IMR-90 (cell line): ENCODE measurements around the gene ENDOV. TPM values are rescaled to one million over a fixed set of nuclear protein-coding genes. Genes with fewer than 3 reads are reported as not detected.

ENCODE experiments used
- ATAC-seq: fragments of 200-7000 bp; cut with Tn5 transposase; 2 replicates; pipeline ENCODE4 v1.9.1; 2020; ENCODE audit warnings: low read depth, mild to moderate bottlenecking, moderate library complexity
- BruUV-seq: library from RNA; stranded (reverse); fragments of 400-500 nt; replicated peaks from 2 replicates; lab custom pipeline; 2021; lab: Mats Ljungman, UMichigan
- CTCF ChIA-PET: fragments of 300-600 bp; formaldehyde crosslinking; extraction: SDS; loops from one replicate; lab custom pipeline; 2021; ENCODE audit warnings: antibody characterized with exemption; lab: Yijun Ruan, JAX
- POLR2A ChIA-PET: fragments of 300-600 bp; sonication (Branson Sonifier 250); formaldehyde crosslinking; loops from one replicate; lab custom pipeline; 2022; ENCODE audit warnings: antibody characterized with exemption; ENCODE audit not compliant: unreplicated experiment; lab: Charles Lee
- DNase-seq: peaks from one replicate; pipeline ENCODE4 v3.0.0; 2013
- H2AFZ ChIP-seq: replicated peaks from 2 replicates; pipeline ENCODE3; 2013; ENCODE audit warnings: low read length, mild to moderate bottlenecking; ENCODE audit not compliant: poor library complexity
- H2AK5ac ChIP-seq: 2 replicates; pipeline ENCODE4 v1.6.1; 2013; ENCODE audit warnings: low read depth, low read length, inconsistent platforms
- H2AK9ac ChIP-seq: replicated peaks from 2 replicates; pipeline ENCODE3; 2013; ENCODE audit warnings: mild to moderate bottlenecking, low read depth, low read length, moderate library complexity; ENCODE audit not compliant: poor library complexity
- H2BK120ac ChIP-seq: 2 replicates; pipeline ENCODE4 v1.6.1; 2013; ENCODE audit warnings: low read depth, low read length, inconsistent platforms
- H2BK15ac ChIP-seq: 3 replicates; pipeline ENCODE4 v1.6.1; 2013; ENCODE audit warnings: low read depth, low read length, inconsistent platforms
- H2BK20ac ChIP-seq: 2 replicates; pipeline ENCODE4 v1.6.1; 2013; ENCODE audit warnings: low read depth, mild to moderate bottlenecking, inconsistent platforms, low read length, moderate library complexity
- H2BK5ac ChIP-seq: 2 replicates; pipeline ENCODE4 v1.6.1; 2013; ENCODE audit warnings: mild to moderate bottlenecking, low read depth, low read length, inconsistent platforms; ENCODE audit not compliant: poor library complexity, severe bottlenecking
- H3K14ac ChIP-seq: replicated peaks from 2 replicates; pipeline ENCODE4 v1.6.1; 2013; ENCODE audit warnings: low read depth, low read length, inconsistent platforms
- H3K18ac ChIP-seq: 2 replicates; pipeline ENCODE4 v1.6.1; 2013; ENCODE audit warnings: low read depth, low read length, control low read depth
- H3K23ac ChIP-seq: 2 replicates; pipeline ENCODE4 v1.6.1; 2013; ENCODE audit warnings: low read depth, low read length, inconsistent platforms
- H3K27ac ChIP-seq: 2 replicates; pipeline ENCODE4 v1.5.1; 2013; ENCODE audit warnings: mild to moderate bottlenecking, control low read depth, low read length; ENCODE audit not compliant: insufficient read depth
- H3K27me3 ChIP-seq: 2 replicates; pipeline ENCODE4 v1.6.1; 2013; ENCODE audit warnings: low read length; ENCODE audit not compliant: control insufficient read depth, insufficient read depth
- H3K36me3 ChIP-seq: 2 replicates; pipeline ENCODE4 v1.6.1; 2013; ENCODE audit warnings: low read length, mixed read lengths; ENCODE audit not compliant: control insufficient read depth, insufficient read depth
- H3K4ac ChIP-seq: 2 replicates; pipeline ENCODE4 v1.6.1; 2013; ENCODE audit warnings: low read depth, low read length, inconsistent platforms
- H3K4me1 ChIP-seq: 2 replicates; pipeline ENCODE4 v1.6.1; 2013; ENCODE audit warnings: low read length, mixed read lengths; ENCODE audit not compliant: control insufficient read depth, insufficient read depth
- H3K4me2 ChIP-seq: 2 replicates; pipeline ENCODE4 v1.6.1; 2013; ENCODE audit warnings: low read depth, mild to moderate bottlenecking, control low read depth, low read length, moderate library complexity
- H3K4me3 ChIP-seq: 2 replicates; pipeline ENCODE4 v1.5.1; 2013; ENCODE audit warnings: low read depth, mild to moderate bottlenecking, control low read depth, low read length, moderate library complexity; ENCODE audit not compliant: insufficient read depth
- H3K56ac ChIP-seq: 2 replicates; pipeline ENCODE4 v1.6.1; 2013; ENCODE audit warnings: low read length, inconsistent platforms; ENCODE audit not compliant: insufficient read depth; ENCODE audit errors: extremely low read depth
- H3K79me1 ChIP-seq, 2 experiments: 2 replicates each; pipeline ENCODE4 v1.6.1; 2013; ENCODE audit warnings: low read length in 2 of 2, inconsistent platforms in 1 of 2, low read depth in 1 of 2
- H3K9ac ChIP-seq: 2 replicates; pipeline ENCODE4 v1.6.1; 2013; ENCODE audit warnings: low read depth, low read length, control low read depth
- H3K9me1 ChIP-seq: 2 replicates; pipeline ENCODE4 v1.6.1; 2013; ENCODE audit warnings: low read length, inconsistent platforms; ENCODE audit not compliant: insufficient read depth
- H3K9me3 ChIP-seq: 2 replicates; pipeline ENCODE4 v1.6.1; 2013; ENCODE audit warnings: low read length; ENCODE audit not compliant: control insufficient read depth, insufficient read depth
- H4K20me1 ChIP-seq: 2 replicates; pipeline ENCODE4 v1.6.1; 2013; ENCODE audit warnings: low read length, inconsistent platforms; ENCODE audit not compliant: insufficient read depth
- H4K5ac ChIP-seq: 2 replicates; pipeline ENCODE4 v1.6.1; 2013; ENCODE audit warnings: mild to moderate bottlenecking, low read depth, low read length, control low read depth
- H4K8ac ChIP-seq, 2 experiments: 2 replicates each; pipeline ENCODE4 v1.6.1; 2013; ENCODE audit warnings: low read depth in 2 of 2, low read length in 2 of 2, control low read depth in 1 of 2, inconsistent platforms in 1 of 2
- H4K91ac ChIP-seq: 2 replicates; pipeline ENCODE4 v1.6.1; 2013; ENCODE audit warnings: low read depth, low read length, inconsistent platforms; ENCODE audit not compliant: insufficient read depth
- FOS ChIP-seq: fragments of 150-350 bp; IDR thresholded peaks from 2 replicates; pipeline ENCODE4 v1.6.1; 2016; ENCODE audit warnings: low read depth, low read length
- MAFK ChIP-seq: IDR thresholded peaks from 2 replicates; pipeline ENCODE4 v1.6.1; 2012; ENCODE audit warnings: low read depth, low read length, improper control_type of control experiment
- MAZ ChIP-seq: IDR thresholded peaks from 2 replicates; pipeline ENCODE4 v1.6.1; 2012; ENCODE audit warnings: low read depth, mild to moderate bottlenecking, low read length, improper control_type of control experiment, moderate library complexity, borderline replicate concordance
- MXI1 ChIP-seq: IDR thresholded peaks from 2 replicates; pipeline ENCODE4 v1.6.1; 2012; ENCODE audit warnings: low read depth, mild to moderate bottlenecking, low read length, moderate library complexity, borderline replicate concordance
- RAD21 ChIP-seq: IDR thresholded peaks from 2 replicates; pipeline ENCODE4 v1.6.1; 2012; ENCODE audit warnings: low read length, improper control_type of control experiment
- RFX5 ChIP-seq: IDR thresholded peaks from 2 replicates; pipeline ENCODE4 v1.8.0; 2012; ENCODE audit warnings: low read depth, mild to moderate bottlenecking, low read length, moderate library complexity
- SMC3 ChIP-seq: fragments of 150-350 bp; IDR thresholded peaks from 2 replicates; pipeline ENCODE4 v1.6.1; 2016; ENCODE audit warnings: low read depth, mild to moderate bottlenecking, antibody characterized with exemption, low read length, moderate library complexity
- WGBS, 2 experiments: methylation state at CpG; one replicate each; pipeline versions ENCODE4 v1.1.5 to v1.1.7; 2013; ENCODE audit warnings: missing lambda C conversion rate in 2 of 2; ENCODE audit not compliant: insufficient read length in 1 of 2; ENCODE audit errors: extremely low coverage in 2 of 2; 5-methylcytosine and 5-hydroxymethylcytosine counted together
- dilution Hi-C: fragments of 300-500 bp; cut with HindIII; formaldehyde crosslinking; loops from one replicate; pipeline ENCODE4 v1.14.3; 2018; ENCODE audit warnings: low sequenced_read_pairs; ENCODE audit not compliant: unreplicated experiment
- in situ Hi-C: fragments of 300-500 bp; cut with MboI; formaldehyde crosslinking; loops from 3 replicates; pipeline ENCODE4 v1.14.3; 2019; ENCODE audit warnings: low sequenced_read_pairs, inconsistent platforms, mixed read lengths
- intact Hi-C: fragments of 100-400 bp; cut with micrococcal nuclease; formaldehyde crosslinking; loops from 2 replicates; pipeline ENCODE4 v1.10.0; 2022
- polyA plus RNA-seq, 3 experiments: library from polyadenylated mRNA; depleted of rRNA; stranded (reverse); fragments of >200 nt; gene quantifications; 2 replicates each; pipeline ENCODE4 v1.2.3, GENCODE V29; 2012; ENCODE audit warnings: low replicate concordance in 1 of 3
- total RNA-seq: library from RNA; depleted of rRNA; stranded (reverse); fragments of >200 nt; gene quantifications from 2 replicates; pipeline ENCODE4 v1.2.3, GENCODE V29; 2012

Gene ENDOV
- total and polyA plus RNA-seq, 2 of the 4 experiments (the other 2 are of a cell fraction) = 15.1 to 30.3 TPM

- no peaks in the 10 kb centered on the region for H3K9me1 ChIP-seq
- H2BK20ac ChIP-seq = no peak overlapping the region
- in situ Hi-C loops (no loop called here), intact Hi-C loops (no loop called here), dilution Hi-C loops (no loop called here)
- no peak overlapping the region for H2BK120ac ChIP-seq
- no peak overlapping the region for H2AK9ac ChIP-seq
- H2BK5ac ChIP-seq = no peak overlapping the region
- no peak overlapping the region for H2AK5ac ChIP-seq
- no peak overlapping the region for H2AFZ ChIP-seq
- H4K8ac ChIP-seq = no peak overlapping the region
- H3K4me3 ChIP-seq = no peak overlapping the region
- H2BK15ac ChIP-seq = no peak overlapping the region
- no peak overlapping the region for H3K27ac ChIP-seq
- ChIA-PET CTCF (no interaction called here), POLR2A (no interaction called here)
- H3K9me3 ChIP-seq = no peaks in the 10 kb centered on the region
- TF ChIP-seq SMC3 = no peak
- no peak for TF ChIP-seq RFX5
- no peak for TF ChIP-seq MAZ
- TF ChIP-seq FOS = no peak
- TF ChIP-seq MAFK = no peak
- no peak for TF ChIP-seq MXI1
- no peak for TF ChIP-seq RAD21
- 77% methylated on average over 13 of the region's 17 CpGs; no CpG with 5 or more reads in 1 of the 2 experiments for WGBS, 2 experiments
- H3K9ac ChIP-seq = no peak overlapping the region
- H4K5ac ChIP-seq = no peak overlapping the region
- H3K79me1 ChIP-seq = no peaks in the 10 kb centered on the region
- no peak overlapping the region for H3K4me2 ChIP-seq
- no peak overlapping the region for H3K18ac ChIP-seq
- ATAC-seq (no peak), DNase-seq (no peak)
- H3K4me1 ChIP-seq = no peaks in the 10 kb centered on the region; the same call in 1 of the 2 replicates
- H4K91ac ChIP-seq = no peak overlapping the region
- no peaks in the 10 kb centered on the region for H3K27me3 ChIP-seq
- BruUV-seq = no TSS peak
- H4K20me1 ChIP-seq = no peaks in the 10 kb centered on the region
- H3K14ac ChIP-seq = no peak overlapping the region
- no peak overlapping the region for H3K4ac ChIP-seq
- H3K36me3 ChIP-seq = peaks cover 65% of the 10 kb centered on the region
- no peak overlapping the region for H3K23ac ChIP-seq
- H3K56ac ChIP-seq = no peak overlapping the region
These were observed 47.5 kb upstream of the ENDOV start for GRCh38 chr17:80367503-80367902.
